ENCODE measurements around the gene KCNIP2. TPM values are rescaled to one million over a fixed set of nuclear protein-coding genes. Genes with fewer than 3 reads are reported as not detected.

KCNIP2 gene
- total RNA-seq, 1 experiment from 2014 or later: 3.0 TPM

- Histone ChIP-seq H3T11ph (ENCODE audit: low read length) (no peak overlapping the region), H3K56ac (ENCODE audit: insufficient read length, low read depth, low read length) (no peak overlapping the region), H4K20me1 (ENCODE audit: control insufficient read depth, insufficient read depth, insufficient read length) (no peaks in the 10 kb centered on the region), H3K4me2 (ENCODE audit: insufficient read depth, insufficient read length, low read length) (no peak overlapping the region), H3K4me1 (ENCODE audit: insufficient read depth, low read length) (no peaks in the 10 kb centered on the region), H3K14ac (ENCODE audit: insufficient read depth, low read length) (no peak overlapping the region), H2AK5ac (ENCODE audit: insufficient read length, low read length) (no peak overlapping the region), H2AFZ (ENCODE audit: low read length) (no peak overlapping the region), H3K23me2 (ENCODE audit: insufficient read length, low read depth, low read length, poor library complexity, severe bottlenecking) (no peaks in the 10 kb centered on the region), H2BK20ac (ENCODE audit: low read depth, low read length, poor library complexity, severe bottlenecking) (no peak overlapping the region), H2BK5ac (ENCODE audit: insufficient read length, low read length) (no peak overlapping the region), H3K79me2 (ENCODE audit: insufficient read depth, low read length) (no peaks in the 10 kb centered on the region), H3K9ac (ENCODE audit: extremely low read depth, insufficient read length, low read length) (no peak overlapping the region), H4K8ac (replicated peaks; ENCODE audit: insufficient read length, low read depth, low read length) (no peak overlapping the region), H3K27ac (ENCODE audit: insufficient read length, low read depth, low read length) (no peak overlapping the region), H3K79me1 (ENCODE audit: insufficient read depth, low read depth, low read length, poor library complexity, severe bottlenecking) (no peaks in the 10 kb centered on the region), H2BK15ac (ENCODE audit: low read depth, low read length) (no peak overlapping the region), H3K9me3 (ENCODE audit: control insufficient read depth, low read depth, low read length) (no peaks in the 10 kb centered on the region), H3K18ac (ENCODE audit: insufficient read length, low read depth, low read length) (no peak overlapping the region), H3K23ac (ENCODE audit: insufficient read length, low read depth, low read length) (no peak overlapping the region), H4K91ac (ENCODE audit: insufficient read length, low read depth, low read length) (no peak overlapping the region), H2BK120ac (ENCODE audit: low read depth, low read length, poor library complexity, severe bottlenecking) (no peak overlapping the region), H3K27me3 (ENCODE audit: insufficient read depth, low read length) (no peaks in the 10 kb centered on the region), H3K4ac (ENCODE audit: low read depth, low read length) (no peak overlapping the region), H4K5ac (ENCODE audit: insufficient read length, low read depth, low read length) (no peak overlapping the region), H2BK12ac (ENCODE audit: insufficient read length, low read depth, low read length) (no peak overlapping the region)
- Mint-ChIP-seq H3K4me1 (no peaks in the 10 kb centered on the region), H3K36me3 (ENCODE audit: insufficient read depth in 1 of 3, low read depth in 3 of 3) (peaks cover 0 to 1% (median 0%) of the 10 kb centered on the region in 3 experiments; a peak in 2 of 7 replicates), H3K27ac (no peak overlapping the region), H3K4me3 (no peak overlapping the region), H3K27me3 (ENCODE audit: low read depth) (no peaks in the 10 kb centered on the region), H3K9me3 (no peaks in the 10 kb centered on the region)
- no peak for TF ChIP-seq CTCF (conservative IDR thresholded peaks at IDR 0.05)
- DNase-seq: no peak
- WGBS (ENCODE audit: extremely low coverage, insufficient read length, low lambda C conversion rate): no CpG with 5 or more reads among the region's 1 CpG
These were observed 43.1 kb upstream of the KCNIP2 start for GRCh38 chr10:101886521-101887312.

Data from H9 (cell line).